Measurements from ENCODE around the gene GUCA2B.

The GUCA2B gene

DNA sequence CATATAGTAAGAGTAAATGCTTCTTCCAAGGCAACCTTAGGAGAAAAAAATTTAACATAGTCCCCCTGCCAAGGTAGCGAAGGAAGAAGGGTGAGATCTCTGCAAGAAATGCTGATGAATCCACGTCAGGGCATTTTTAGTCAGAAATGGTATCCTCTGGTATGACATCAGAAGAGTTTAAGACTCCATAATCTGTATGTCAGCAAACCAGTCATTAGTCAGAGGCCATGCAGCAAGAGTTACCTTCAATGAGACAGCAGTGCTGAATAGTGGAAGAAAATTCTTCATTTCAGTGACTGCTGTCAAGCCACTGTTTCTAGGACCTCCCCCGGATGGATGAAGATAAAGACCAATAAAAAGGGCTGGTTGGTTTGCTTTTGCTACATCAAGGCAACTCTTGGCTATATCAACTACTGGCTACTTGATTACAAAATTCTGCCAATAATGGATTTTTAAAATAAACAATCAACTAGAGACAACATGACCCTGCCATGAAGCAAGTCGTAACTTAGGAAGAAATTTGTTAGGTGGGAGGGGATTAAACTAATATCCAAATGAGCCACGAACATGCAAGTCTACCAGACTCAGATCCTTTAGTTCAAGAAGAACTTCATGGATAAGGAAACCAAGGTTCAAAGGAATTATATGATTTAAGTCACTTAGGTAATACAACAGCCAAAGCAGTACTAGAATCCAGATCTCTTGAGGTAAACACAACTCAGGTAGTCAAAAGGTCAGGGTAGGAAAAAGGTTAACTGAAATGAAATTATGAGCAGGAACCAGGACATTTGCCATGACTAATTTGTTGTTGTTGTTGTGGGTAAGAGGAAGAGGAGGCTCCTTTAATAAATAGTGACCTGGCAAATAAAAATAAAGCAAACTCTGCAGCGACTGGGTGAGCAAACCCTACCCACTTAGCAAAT is 37.0 kb downstream of the GUCA2B start:
- Histone ChIP-seq H3K4me1 (ENCODE audit: control insufficient read depth, insufficient read depth, low read length) (no peaks in the 10 kb centered on the region), H3K27ac (ENCODE audit: low read length) (no peak overlapping the region), H3K4me3 (ENCODE audit: low read length) (no peak overlapping the region), H3K36me3 (ENCODE audit: control insufficient read depth, insufficient read depth, low read length) (peaks cover 4% of the 10 kb centered on the region; the same call in 1 of the 2 replicates), H3K27me3 (ENCODE audit: control insufficient read depth, insufficient read depth, low read length) (no peaks in the 10 kb centered on the region), H3K9me3 (ENCODE audit: control insufficient read depth, insufficient read depth, low read length) (no peaks in the 10 kb centered on the region)
- WGBS (ENCODE audit: insufficient coverage, insufficient read length) = no CpG with 5 or more reads among the region's 6 CpGs
- no peak for DNase-seq (ENCODE audit: low read depth, low spot score)

DNA sequence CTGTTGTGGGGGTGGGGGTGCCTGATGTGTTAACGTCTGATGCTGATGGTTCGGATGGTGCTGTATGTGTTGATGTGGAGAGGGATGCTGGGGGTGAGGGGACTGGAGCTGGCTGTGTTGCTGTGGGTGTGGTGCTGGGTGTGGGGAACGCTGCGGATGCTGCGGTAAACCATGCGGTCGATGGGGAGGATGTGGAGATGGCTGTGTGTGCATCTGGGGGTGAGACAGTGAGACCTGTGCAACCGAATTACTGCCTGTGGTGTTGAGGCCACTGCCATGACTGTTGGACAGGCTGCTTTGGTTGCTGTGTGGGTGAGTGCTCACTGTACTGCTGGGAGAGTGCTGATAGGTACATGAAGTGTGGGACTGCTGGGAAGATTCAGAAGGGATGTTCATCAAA is 38.1 kb downstream of the GUCA2B start:
- H3K27ac ChIP-seq (ENCODE audit: low read length) = no peak overlapping the region
- no peak for DNase-seq (ENCODE audit: low read depth, low spot score)
- no CpG with 5 or more reads among the region's 8 CpGs for WGBS (ENCODE audit: insufficient coverage, insufficient read length)

DNA sequence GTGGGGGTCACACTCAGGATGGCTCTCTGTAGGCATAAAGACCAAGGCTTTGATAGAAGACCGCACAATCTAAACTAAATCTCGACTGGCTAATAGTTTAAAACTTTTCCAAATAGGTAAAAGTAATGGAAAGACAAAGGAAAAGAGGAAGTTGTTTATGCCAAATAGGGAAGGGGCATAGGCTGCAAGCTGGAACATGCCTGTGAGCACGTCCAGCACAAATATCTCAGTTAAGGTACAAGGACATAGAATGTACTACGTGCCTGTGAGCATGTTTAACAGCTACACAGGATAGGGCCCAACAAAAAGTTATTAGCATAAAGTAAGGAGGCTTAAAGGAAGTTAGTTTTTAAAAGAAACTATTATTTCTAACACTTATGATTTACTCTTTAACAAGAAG is 38.9 kb downstream of the GUCA2B start:
- peaks cover 4% of the 10 kb centered on the region; the same call in 1 of the 2 replicates for H3K36me3 ChIP-seq (ENCODE audit: control insufficient read depth, insufficient read depth, low read length)
- H3K4me1 ChIP-seq (ENCODE audit: control insufficient read depth, insufficient read depth, low read length) = no peaks in the 10 kb centered on the region
- WGBS (ENCODE audit: insufficient coverage, insufficient read length) = no CpG with 5 or more reads among the region's 4 CpGs
- H3K9me3 ChIP-seq (ENCODE audit: control insufficient read depth, insufficient read depth, low read length) = no peaks in the 10 kb centered on the region
- H3K27ac ChIP-seq (ENCODE audit: low read length) = no peak overlapping the region
- H3K27me3 ChIP-seq (ENCODE audit: control insufficient read depth, insufficient read depth, low read length) = no peaks in the 10 kb centered on the region
- no peak for DNase-seq (ENCODE audit: low read depth, low spot score)
- no peak overlapping the region for H3K4me3 ChIP-seq (ENCODE audit: low read length)

More for the DNA sequence above, 38.1 kb downstream of the GUCA2B start:
- H3K27me3 ChIP-seq (ENCODE audit: control insufficient read depth, insufficient read depth, low read length) = no peaks in the 10 kb centered on the region
- H3K4me1 ChIP-seq (ENCODE audit: control insufficient read depth, insufficient read depth, low read length) = no peaks in the 10 kb centered on the region
- H3K9me3 ChIP-seq (ENCODE audit: control insufficient read depth, insufficient read depth, low read length) = no peaks in the 10 kb centered on the region
- no peak overlapping the region for H3K4me3 ChIP-seq (ENCODE audit: low read length)
- H3K36me3 ChIP-seq (ENCODE audit: control insufficient read depth, insufficient read depth, low read length) = peaks cover 4% of the 10 kb centered on the region; the same call in 1 of the 2 replicates

DNA sequence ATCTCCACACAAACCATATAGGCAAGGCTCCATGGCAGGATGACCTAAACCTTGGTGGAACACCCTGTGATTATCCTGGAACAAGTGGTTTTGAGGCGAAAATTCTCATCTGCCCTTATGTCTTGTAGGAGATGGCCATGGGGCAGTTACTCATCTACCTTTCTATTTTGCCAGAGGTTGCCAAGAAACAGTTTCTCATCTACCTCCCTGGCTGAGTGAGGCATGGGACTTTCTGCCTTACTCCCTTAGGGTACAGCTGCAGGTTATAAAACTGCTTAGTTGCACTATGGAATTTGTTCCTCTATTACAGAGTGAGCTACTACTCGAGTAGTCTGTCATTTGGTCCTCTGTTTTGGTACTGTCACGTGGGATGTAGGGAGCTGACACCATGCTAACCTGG is 42.6 kb downstream of the GUCA2B start:
- no peak overlapping the region for H3K27ac ChIP-seq (ENCODE audit: low read length)
- no CpG with 5 or more reads among the region's 3 CpGs for WGBS (ENCODE audit: insufficient coverage, insufficient read length)
- no peak for DNase-seq (ENCODE audit: low read depth, low spot score)
- no peaks in the 10 kb centered on the region for H3K9me3 ChIP-seq (ENCODE audit: control insufficient read depth, insufficient read depth, low read length)
- H3K27me3 ChIP-seq (ENCODE audit: control insufficient read depth, insufficient read depth, low read length) = no peaks in the 10 kb centered on the region
- no peak overlapping the region for H3K4me3 ChIP-seq (ENCODE audit: low read length)
- no peaks in the 10 kb centered on the region for H3K4me1 ChIP-seq (ENCODE audit: control insufficient read depth, insufficient read depth, low read length)
- peaks cover 4% of the 10 kb centered on the region; the same call in 1 of the 2 replicates for H3K36me3 ChIP-seq (ENCODE audit: control insufficient read depth, insufficient read depth, low read length)

DNA sequence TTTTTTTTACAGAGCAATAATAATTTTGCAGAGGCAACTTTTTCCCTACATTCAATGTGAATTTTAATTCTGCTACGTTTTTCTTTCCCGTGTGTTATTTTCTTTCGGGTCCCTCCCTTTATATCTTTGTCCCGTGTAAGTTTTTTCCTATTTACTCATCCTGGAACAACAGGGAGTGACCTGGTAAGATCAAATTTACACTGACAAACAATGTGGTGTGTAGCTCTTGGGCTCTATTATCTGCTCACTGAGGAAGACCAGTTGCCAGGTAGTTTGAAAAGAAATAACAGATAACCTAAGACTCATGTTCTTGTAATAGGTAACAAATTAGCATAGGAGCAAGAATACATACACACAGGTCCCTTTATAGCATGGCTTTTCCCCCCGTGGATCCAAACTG is 45.0 kb downstream of the GUCA2B start:
- H3K27ac ChIP-seq (ENCODE audit: low read length) = no peak overlapping the region
- no peaks in the 10 kb centered on the region for H3K9me3 ChIP-seq (ENCODE audit: control insufficient read depth, insufficient read depth, low read length)
- no peak for DNase-seq (ENCODE audit: low read depth, low spot score)
- no peak overlapping the region for H3K4me3 ChIP-seq (ENCODE audit: low read length)
- no peaks in the 10 kb centered on the region for H3K36me3 ChIP-seq (ENCODE audit: control insufficient read depth, insufficient read depth, low read length)
- WGBS (ENCODE audit: insufficient coverage, insufficient read length) = no CpG with 5 or more reads among the region's 5 CpGs
- no peaks in the 10 kb centered on the region for H3K4me1 ChIP-seq (ENCODE audit: control insufficient read depth, insufficient read depth, low read length)
- no peaks in the 10 kb centered on the region for H3K27me3 ChIP-seq (ENCODE audit: control insufficient read depth, insufficient read depth, low read length)

DNA sequence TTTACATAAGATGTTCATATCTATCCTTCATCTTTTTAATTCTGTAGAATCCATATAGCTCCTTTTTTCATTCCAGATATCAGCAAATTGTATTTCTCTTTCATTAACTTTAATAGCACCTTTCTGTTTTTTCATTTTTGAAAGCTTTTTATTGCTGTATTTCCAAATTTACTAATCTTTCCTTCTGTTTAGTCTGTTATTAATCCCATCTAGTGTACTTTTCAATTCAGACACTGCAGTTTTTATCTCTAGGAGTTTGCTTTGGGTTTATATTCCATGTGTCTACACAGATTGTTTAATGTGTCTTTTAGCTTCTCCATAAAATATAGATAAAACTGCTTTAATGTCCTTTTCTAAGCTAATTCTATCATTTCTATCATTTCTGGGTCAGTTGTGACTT is 48.8 kb downstream of the GUCA2B start:
- no peaks in the 10 kb centered on the region for H3K4me1 ChIP-seq (ENCODE audit: control insufficient read depth, insufficient read depth, low read length)
- no peak overlapping the region for H3K4me3 ChIP-seq (ENCODE audit: low read length)
- no peaks in the 10 kb centered on the region for H3K9me3 ChIP-seq (ENCODE audit: control insufficient read depth, insufficient read depth, low read length)
- no peak overlapping the region for H3K27ac ChIP-seq (ENCODE audit: low read length)
- no peak for DNase-seq (ENCODE audit: low read depth, low spot score)
- H3K36me3 ChIP-seq (ENCODE audit: control insufficient read depth, insufficient read depth, low read length) = peaks cover 2% of the 10 kb centered on the region; the same call in 1 of the 2 replicates
- no peaks in the 10 kb centered on the region for H3K27me3 ChIP-seq (ENCODE audit: control insufficient read depth, insufficient read depth, low read length)

All from iPS DF 6.9 (cell line).